BLaER1 (cell line): Measurements from ENCODE around the gene TTC7B.
A peak's percentile ranks its signal among the peaks of the same experiment; 100 is the strongest.

Experiments
- H3K27ac ChIP-seq: shearing (Covaris generic); formaldehyde crosslinking; 2 replicates; pipeline ENCODE4 v1.8.1; 2022
- H3K27me3 ChIP-seq: shearing (Covaris generic); formaldehyde crosslinking; 2 replicates; pipeline ENCODE4 v1.8.1; 2022
- H3K36me3 ChIP-seq: shearing (Covaris generic); formaldehyde crosslinking; 2 replicates; pipeline ENCODE4 v1.8.1; 2022
- H3K4me1 ChIP-seq: shearing (Covaris generic); formaldehyde crosslinking; 2 replicates; pipeline ENCODE4 v1.8.1; 2022
- H3K4me2 ChIP-seq: shearing (Covaris generic); formaldehyde crosslinking; 2 replicates; pipeline ENCODE4 v1.8.1; 2022
- H3K4me3 ChIP-seq: shearing (Covaris generic); formaldehyde crosslinking; 2 replicates; pipeline ENCODE4 v1.8.1; 2022
- H3K9ac ChIP-seq: shearing (Covaris generic); formaldehyde crosslinking; 2 replicates; pipeline ENCODE4 v1.8.1; 2022
- H3K9me3 ChIP-seq: shearing (Covaris generic); formaldehyde crosslinking; 2 replicates; pipeline ENCODE4 v1.8.1; 2022
- H4K20me1 ChIP-seq: shearing (Covaris generic); formaldehyde crosslinking; 2 replicates; pipeline ENCODE4 v1.8.1; 2022
- Cebpa-rat ChIP-seq: shearing (Covaris generic); IDR thresholded peaks from 2 replicates; pipeline ENCODE4 v1.8.1; 2022

TTC7B gene

DNA sequence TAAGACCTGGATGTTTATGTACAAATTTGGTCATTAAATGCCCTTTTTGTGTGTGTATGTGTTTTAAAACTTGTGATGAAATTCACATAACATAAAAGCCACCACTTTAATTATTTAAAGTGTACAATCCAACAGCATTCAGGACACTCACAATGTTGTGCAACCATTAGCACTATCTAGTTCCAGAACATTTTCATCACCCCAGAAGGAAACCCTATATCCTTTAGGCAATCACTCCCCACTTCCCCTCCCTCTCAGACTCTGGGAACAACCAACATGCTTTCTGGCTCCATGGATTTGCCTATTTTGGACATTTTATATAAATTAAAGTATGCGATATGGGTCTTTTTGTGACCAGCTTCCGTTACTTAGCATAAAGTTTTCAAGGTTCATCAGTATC is 124.6 kb downstream of the TTC7B start:
- Histone ChIP-seq H3K4me3 (no peak overlapping the region), H3K36me3 (peaks cover 8% of the 10 kb centered on the region; the same call in 1 of the 2 replicates), H3K4me1 (peaks cover 7% of the 10 kb centered on the region), H3K27ac (no peak overlapping the region), H3K4me2 (no peak overlapping the region), H4K20me1 (no peaks in the 10 kb centered on the region), H3K9ac (no peak overlapping the region), H3K27me3 (no peaks in the 10 kb centered on the region), H3K9me3 (no peaks in the 10 kb centered on the region)
- TF ChIP-seq Cebpa-rat: no peak

DNA sequence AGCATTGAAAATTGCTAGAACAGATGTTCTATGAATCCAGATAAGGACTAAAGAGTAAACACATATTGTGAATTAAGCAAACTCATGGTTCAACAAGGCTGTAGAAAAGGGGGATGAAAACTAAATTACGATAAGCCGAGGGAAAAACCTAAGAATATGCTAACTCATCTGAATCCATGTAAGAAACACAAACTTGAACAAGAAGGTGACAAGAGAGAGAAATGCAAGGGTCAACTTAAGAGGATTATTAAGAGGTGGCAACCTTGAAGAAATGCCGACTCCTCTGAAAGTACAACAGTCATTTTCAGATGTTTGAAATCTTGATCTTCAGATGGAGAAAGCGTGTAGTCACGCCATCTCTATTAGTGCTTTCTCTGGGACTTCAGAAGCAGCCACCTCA is 128.6 kb downstream of the TTC7B start:
- H3K9ac ChIP-seq: no peak overlapping the region
- no peaks in the 10 kb centered on the region for H3K27me3 ChIP-seq
- H3K9me3 ChIP-seq: no peaks in the 10 kb centered on the region
- H3K4me1 ChIP-seq: no peaks in the 10 kb centered on the region
- H3K4me3 ChIP-seq: no peak overlapping the region
- H3K4me2 ChIP-seq: no peak overlapping the region
- TF ChIP-seq Cebpa-rat: no peak
- peaks cover 21% of the 10 kb centered on the region; the same call in 1 of the 2 replicates for H3K36me3 ChIP-seq
- H4K20me1 ChIP-seq: no peaks in the 10 kb centered on the region
- H3K27ac ChIP-seq: no peak overlapping the region

DNA sequence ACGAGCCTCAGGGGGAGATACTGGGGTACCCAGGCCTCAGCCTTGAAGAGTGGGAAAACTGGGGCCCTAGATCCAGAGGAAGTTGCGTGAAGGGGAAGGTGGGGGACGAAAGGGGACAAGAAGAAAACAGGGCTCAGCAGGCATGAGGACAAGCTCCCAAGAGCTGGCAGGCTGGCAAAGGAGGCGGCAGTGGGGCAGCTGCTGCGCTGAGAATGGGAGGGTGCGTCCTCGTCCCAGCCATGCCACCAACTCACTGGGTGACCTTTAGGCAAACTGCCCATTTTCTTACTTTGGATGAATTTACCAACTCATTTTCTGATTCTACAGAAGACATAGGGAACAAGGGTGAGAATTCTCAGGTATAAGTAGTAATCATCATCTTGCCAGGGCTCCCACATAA is 133.6 kb downstream of the TTC7B start:
- Histone ChIP-seq H3K27me3 (no peaks in the 10 kb centered on the region), H3K36me3 (peaks cover 25% of the 10 kb centered on the region; the same call in 1 of the 2 replicates), H3K9me3 (no peaks in the 10 kb centered on the region), H3K9ac (no peak overlapping the region), H3K4me2 (peak overlapping the region; percentile 37), H4K20me1 (no peaks in the 10 kb centered on the region), H3K4me1 (peaks cover 19% of the 10 kb centered on the region), H3K27ac (no peak overlapping the region), H3K4me3 (no peak overlapping the region)
- TF ChIP-seq Cebpa-rat: no peak

DNA sequence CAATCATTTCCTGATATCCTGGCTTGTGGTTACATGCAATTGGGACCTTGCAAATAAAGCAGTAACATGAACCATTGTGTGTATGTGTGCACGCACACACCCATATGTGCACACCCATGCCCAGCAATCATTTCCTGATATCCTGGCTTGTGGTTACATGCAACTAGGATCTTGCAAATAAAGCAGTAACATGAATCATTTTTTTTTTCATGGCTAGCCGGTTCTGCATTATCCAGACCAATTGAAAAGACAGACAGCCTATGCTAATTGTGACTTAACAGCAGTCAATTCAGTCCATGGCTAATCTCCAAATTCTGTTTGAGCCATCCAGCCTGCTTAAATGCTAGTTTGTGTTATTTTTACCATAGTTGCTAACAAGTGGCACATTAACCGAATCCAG is 134.3 kb downstream of the TTC7B start:
- TF ChIP-seq Cebpa-rat: no peak
- no peak overlapping the region for H3K27ac ChIP-seq
- H3K9me3 ChIP-seq: no peaks in the 10 kb centered on the region
- peaks cover 26% of the 10 kb centered on the region for H3K4me1 ChIP-seq
- no peaks in the 10 kb centered on the region for H3K27me3 ChIP-seq
- H3K36me3 ChIP-seq: peaks cover 21% of the 10 kb centered on the region; the same call in 1 of the 2 replicates
- no peaks in the 10 kb centered on the region for H4K20me1 ChIP-seq
- H3K4me2 ChIP-seq: peak overlapping the region; percentile 37
- no peak overlapping the region for H3K9ac ChIP-seq
- H3K4me3 ChIP-seq: no peak overlapping the region

DNA sequence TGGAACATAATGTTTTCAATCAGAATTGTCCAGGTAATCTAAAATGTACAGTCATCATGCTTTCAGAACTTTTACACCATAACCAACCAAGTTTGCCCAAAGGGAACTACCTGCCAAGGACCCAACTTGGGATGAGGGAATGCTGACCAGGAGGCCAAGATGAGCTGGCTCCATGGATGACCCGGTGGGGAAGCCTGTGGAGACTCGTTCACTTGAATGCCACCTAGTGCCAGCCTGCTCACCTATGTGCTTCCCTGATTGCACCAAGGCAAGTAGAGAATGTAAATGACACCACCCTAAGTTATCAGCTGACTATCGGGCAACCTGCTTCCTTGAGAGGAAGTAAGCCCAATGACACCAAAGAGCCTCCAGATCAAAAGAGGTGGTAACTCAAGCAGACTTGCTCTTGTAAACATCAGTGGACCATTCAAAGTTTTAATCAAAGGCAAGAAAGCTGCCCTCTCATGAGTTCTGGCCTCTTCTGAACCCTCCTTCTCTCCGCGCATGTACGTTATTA is 137.3 kb downstream of the TTC7B start:
- H3K4me3 ChIP-seq: no peak overlapping the region
- H3K36me3 ChIP-seq: peaks cover 24% of the 10 kb centered on the region; the same call in 1 of the 2 replicates
- no peaks in the 10 kb centered on the region for H3K9me3 ChIP-seq
- peaks cover 56% of the 10 kb centered on the region for H3K4me1 ChIP-seq
- no peaks in the 10 kb centered on the region for H3K27me3 ChIP-seq
- no peak overlapping the region for H3K27ac ChIP-seq
- no peaks in the 10 kb centered on the region for H4K20me1 ChIP-seq
- no peak overlapping the region for H3K4me2 ChIP-seq
- TF ChIP-seq Cebpa-rat: no peak
- no peak overlapping the region for H3K9ac ChIP-seq

DNA sequence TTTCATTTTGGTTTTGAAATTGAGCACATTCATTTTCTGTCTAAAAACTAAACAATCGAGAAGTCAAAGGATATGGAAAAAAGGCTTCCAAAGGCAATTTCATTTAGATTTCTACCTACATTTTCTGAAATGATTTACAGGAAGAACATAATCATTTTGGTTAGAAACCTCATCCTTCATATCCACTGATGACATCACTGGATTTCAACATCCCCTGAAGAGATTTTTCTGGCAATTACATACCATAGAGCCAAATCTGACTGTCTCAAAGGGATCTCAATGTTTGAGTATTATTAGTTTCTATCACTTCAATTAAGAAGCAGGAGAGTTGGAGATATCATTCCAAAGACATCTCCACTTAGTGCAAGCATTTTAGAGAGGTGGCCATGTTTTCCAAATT is 137.8 kb downstream of the TTC7B start:
- Histone ChIP-seq H3K9ac (no peak overlapping the region), H3K9me3 (no peaks in the 10 kb centered on the region), H4K20me1 (no peaks in the 10 kb centered on the region), H3K4me3 (no peak overlapping the region), H3K27me3 (no peaks in the 10 kb centered on the region), H3K4me2 (no peak overlapping the region), H3K36me3 (peaks cover 19% of the 10 kb centered on the region; the same call in 1 of the 2 replicates), H3K4me1 (peaks cover 59% of the 10 kb centered on the region), H3K27ac (no peak overlapping the region)
- TF ChIP-seq Cebpa-rat: no peak

DNA sequence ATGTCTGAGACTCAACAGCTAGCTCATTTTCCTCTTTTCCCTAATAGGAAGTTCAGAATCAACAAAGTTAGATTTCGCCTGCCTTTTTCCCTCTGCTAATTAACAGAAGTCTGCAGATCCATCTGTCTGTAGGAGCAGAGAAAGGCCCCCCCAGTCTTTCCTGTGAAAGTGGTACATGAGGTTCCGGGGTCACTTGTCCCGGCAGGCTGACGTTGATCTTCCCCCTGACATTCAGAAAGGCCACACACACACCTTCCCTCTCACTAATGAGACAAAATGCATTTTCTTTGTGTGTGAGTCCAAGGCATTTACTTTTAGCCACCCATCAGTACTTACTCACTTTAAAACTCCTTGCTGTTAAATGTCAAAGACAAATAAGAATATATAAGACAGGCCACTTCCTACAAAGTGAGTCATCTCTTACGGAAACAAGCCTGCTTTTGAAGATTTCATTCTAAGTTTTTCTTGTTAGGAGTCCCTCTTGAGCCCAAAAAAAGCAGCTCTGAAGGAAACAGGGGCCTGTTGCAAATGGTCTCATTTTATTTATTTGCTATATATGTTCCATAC is 138.7 kb downstream of the TTC7B start:
- H3K36me3 ChIP-seq: peaks cover 19% of the 10 kb centered on the region; the same call in 1 of the 2 replicates
- H3K9me3 ChIP-seq: no peaks in the 10 kb centered on the region
- no peak for TF ChIP-seq Cebpa-rat
- peaks cover 62% of the 10 kb centered on the region for H3K4me1 ChIP-seq
- H4K20me1 ChIP-seq: no peaks in the 10 kb centered on the region
- H3K27me3 ChIP-seq: no peaks in the 10 kb centered on the region
- H3K9ac ChIP-seq: no peak overlapping the region
- peak overlapping the region; percentile 36; the same call in 1 of the 2 replicates for H3K4me2 ChIP-seq
- no peak overlapping the region for H3K27ac ChIP-seq
- no peak overlapping the region for H3K4me3 ChIP-seq

DNA sequence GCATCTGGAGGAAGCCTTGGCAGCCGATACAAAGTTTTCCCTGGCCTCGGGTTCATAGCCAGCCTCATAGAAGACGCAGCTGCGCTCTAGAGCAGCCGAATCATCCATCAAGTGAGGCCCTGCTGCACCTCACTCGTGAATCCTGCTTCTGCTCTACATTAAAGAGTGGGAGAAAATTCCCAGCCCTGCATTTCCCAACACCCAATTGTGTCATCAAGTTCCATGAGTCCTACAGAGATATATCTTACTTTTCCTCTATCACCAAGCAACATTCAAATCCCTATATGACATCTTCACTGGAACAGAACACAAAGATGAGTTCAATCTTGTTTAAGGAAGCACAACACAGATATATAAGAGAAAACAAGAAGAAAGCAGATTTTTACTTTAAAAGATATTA is 139.3 kb downstream of the TTC7B start:
- no peaks in the 10 kb centered on the region for H3K9me3 ChIP-seq
- peaks cover 19% of the 10 kb centered on the region; the same call in 1 of the 2 replicates for H3K36me3 ChIP-seq
- H3K27ac ChIP-seq: no peak overlapping the region
- TF ChIP-seq Cebpa-rat: no peak
- peaks cover 62% of the 10 kb centered on the region for H3K4me1 ChIP-seq
- H3K4me3 ChIP-seq: no peak overlapping the region
- H3K9ac ChIP-seq: no peak overlapping the region
- no peaks in the 10 kb centered on the region for H3K27me3 ChIP-seq
- no peak overlapping the region for H3K4me2 ChIP-seq
- H4K20me1 ChIP-seq: no peaks in the 10 kb centered on the region

DNA sequence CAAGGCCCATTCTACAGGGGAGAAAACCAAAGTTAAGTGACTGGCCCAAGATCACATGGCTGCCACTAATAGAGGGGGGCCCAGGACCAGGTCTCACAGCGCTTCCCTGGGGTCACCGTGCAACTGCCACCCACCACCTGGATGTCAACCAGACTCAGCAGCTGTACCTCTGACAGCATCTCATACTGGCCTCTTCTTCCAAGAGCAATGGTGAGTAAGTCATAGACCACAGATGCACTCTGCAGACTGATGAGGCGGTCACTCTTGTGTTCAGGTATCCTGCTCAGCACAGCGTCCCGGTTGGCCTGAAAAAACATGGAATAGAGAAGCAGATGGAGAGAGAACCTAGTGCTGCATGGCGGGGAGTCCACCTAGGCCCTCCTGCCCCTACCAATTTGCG is 139.9 kb downstream of the TTC7B start:
- H3K4me1 ChIP-seq: peaks cover 63% of the 10 kb centered on the region
- no peaks in the 10 kb centered on the region for H4K20me1 ChIP-seq
- H3K9me3 ChIP-seq: no peaks in the 10 kb centered on the region
- no peak overlapping the region for H3K27ac ChIP-seq
- TF ChIP-seq Cebpa-rat: no peak
- no peak overlapping the region for H3K4me3 ChIP-seq
- peaks cover 19% of the 10 kb centered on the region; the same call in 1 of the 2 replicates for H3K36me3 ChIP-seq
- no peak overlapping the region for H3K9ac ChIP-seq
- H3K27me3 ChIP-seq: no peaks in the 10 kb centered on the region
- H3K4me2 ChIP-seq: peak overlapping the region; percentile 56

DNA sequence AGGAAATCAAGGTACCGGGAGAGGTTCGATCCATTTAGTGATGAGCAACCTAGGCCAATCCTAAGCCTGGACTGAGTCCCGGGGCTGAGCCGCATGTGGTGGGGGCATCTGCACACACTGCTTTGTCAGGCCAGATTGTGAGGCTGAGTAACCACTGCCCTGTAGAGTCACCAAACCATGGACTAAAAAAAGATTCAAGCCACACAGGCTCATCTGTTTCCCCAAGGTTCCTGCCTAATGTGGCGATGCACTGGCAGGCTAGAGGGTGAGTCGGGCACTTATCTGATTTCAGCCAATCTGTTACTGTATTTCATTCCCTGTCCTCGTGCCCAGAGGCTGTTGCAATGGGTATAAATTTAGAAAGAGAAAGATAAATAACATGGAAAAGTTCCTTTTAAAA is 140.8 kb downstream of the TTC7B start:
- peak overlapping the region; percentile 56 for H3K4me2 ChIP-seq

More for the DNA sequence above, 140.8 kb downstream of the TTC7B start:
- Histone ChIP-seq H3K27me3 (no peaks in the 10 kb centered on the region), H3K4me1 (peaks cover 72% of the 10 kb centered on the region), H3K4me3 (no peak overlapping the region), H3K36me3 (peaks cover 19% of the 10 kb centered on the region; the same call in 1 of the 2 replicates), H4K20me1 (no peaks in the 10 kb centered on the region), H3K27ac (no peak overlapping the region), H3K9me3 (no peaks in the 10 kb centered on the region), H3K9ac (no peak overlapping the region)
- no peak for TF ChIP-seq Cebpa-rat
